Measurements from ENCODE around the gene PFDN6.
A peak's percentile ranks its signal among the peaks of the same experiment; 100 is the strongest.

The PFDN6 gene

GRCh38 chr6:33299237-33299944 lies 10.0 kb downstream of the PFDN6 start:
- Histone ChIP-seq H3K4me1 (ENCODE audit: low read length) (peaks cover 16% of the 10 kb centered on the region), H3K4me2 (ENCODE audit: low read length) (peak overlapping the region; percentile 100), H3K36me3 (replicated peaks; ENCODE audit: low read depth, low read length) (peaks cover 15% of the 10 kb centered on the region), H3K27me3 (ENCODE audit: low read depth, low read length) (no peaks in the 10 kb centered on the region), H3K9me3 (ENCODE audit: insufficient read depth, low read length) (no peaks in the 10 kb centered on the region), H4K20me1 (ENCODE audit: insufficient read depth, low read length) (no peaks in the 10 kb centered on the region), H2AFZ (ENCODE audit: low read depth, low read length) (no peak overlapping the region), H3K27ac (ENCODE audit: low read length) (peak overlapping the region; percentile 98), H3K4me3 (ENCODE audit: low read length) (peak overlapping the region; percentile 99), H3K9ac (ENCODE audit: low read length) (peak overlapping the region; percentile 95), H3K79me2 (ENCODE audit: low read length) (peaks cover 8% of the 10 kb centered on the region; the same call in 1 of the 2 replicates)
- TF ChIP-seq EZH2phosphoT487 (IDR thresholded peaks at IDR 0.05; ENCODE audit: low read depth) (no peak), CTCF (IDR thresholded peaks at IDR 0.05; ENCODE audit: low read depth, low read length) (peak; percentile 30)

GRCh38 chr6:33301877-33302276 lies 12.5 kb downstream of the PFDN6 start:
- Histone ChIP-seq H3K27me3 (ENCODE audit: low read depth, low read length) (no peaks in the 10 kb centered on the region), H4K20me1 (ENCODE audit: insufficient read depth, low read length) (peaks cover 21% of the 10 kb centered on the region), H3K36me3 (replicated peaks; ENCODE audit: low read depth, low read length) (peaks cover 28% of the 10 kb centered on the region), H3K9me3 (ENCODE audit: insufficient read depth, low read length) (no peaks in the 10 kb centered on the region), H3K79me2 (ENCODE audit: low read length) (peaks cover 32% of the 10 kb centered on the region), H2AFZ (ENCODE audit: low read depth, low read length) (no peak overlapping the region), H3K27ac (ENCODE audit: low read length) (no peak overlapping the region), H3K4me1 (ENCODE audit: low read length) (peaks cover 14% of the 10 kb centered on the region), H3K4me2 (ENCODE audit: low read length) (no peak overlapping the region), H3K4me3 (ENCODE audit: low read length) (no peak overlapping the region), H3K9ac (ENCODE audit: low read length) (no peak overlapping the region)
- TF ChIP-seq CTCF (IDR thresholded peaks at IDR 0.05; ENCODE audit: low read depth, low read length) (no peak), EZH2phosphoT487 (IDR thresholded peaks at IDR 0.05; ENCODE audit: low read depth) (no peak)

- peaks cover 52% of the 10 kb centered on the region for H3K79me2 ChIP-seq (ENCODE audit: low read length)
- no peak overlapping the region for H3K27ac ChIP-seq (ENCODE audit: low read length)
- H3K9ac ChIP-seq (ENCODE audit: low read length) = no peak overlapping the region
- peaks cover 32% of the 10 kb centered on the region for H4K20me1 ChIP-seq (ENCODE audit: insufficient read depth, low read length)
- H3K4me2 ChIP-seq (ENCODE audit: low read length) = no peak overlapping the region
- TF ChIP-seq EZH2phosphoT487 (IDR thresholded peaks at IDR 0.05; ENCODE audit: low read depth) = no peak
- no peak for TF ChIP-seq CTCF (IDR thresholded peaks at IDR 0.05; ENCODE audit: low read depth, low read length)
- H3K36me3 ChIP-seq (replicated peaks; ENCODE audit: low read depth, low read length) = peaks cover 37% of the 10 kb centered on the region
- no peak overlapping the region for H2AFZ ChIP-seq (ENCODE audit: low read depth, low read length)
- H3K4me3 ChIP-seq (ENCODE audit: low read length) = no peak overlapping the region
- peaks cover 7% of the 10 kb centered on the region for H3K4me1 ChIP-seq (ENCODE audit: low read length)
- no peaks in the 10 kb centered on the region for H3K9me3 ChIP-seq (ENCODE audit: insufficient read depth, low read length)
- H3K27me3 ChIP-seq (ENCODE audit: low read depth, low read length) = no peaks in the 10 kb centered on the region
These were observed 14.8 kb downstream of the PFDN6 start for GRCh38 chr6:33304216-33304615.

- Histone ChIP-seq H3K79me2 (ENCODE audit: low read length) (peaks cover 61% of the 10 kb centered on the region), H3K4me3 (ENCODE audit: low read length) (no peak overlapping the region), H3K27me3 (ENCODE audit: low read depth, low read length) (no peaks in the 10 kb centered on the region), H3K36me3 (replicated peaks; ENCODE audit: low read depth, low read length) (peaks cover 30% of the 10 kb centered on the region), H3K4me1 (ENCODE audit: low read length) (no peaks in the 10 kb centered on the region), H3K9me3 (ENCODE audit: insufficient read depth, low read length) (no peaks in the 10 kb centered on the region), H3K9ac (ENCODE audit: low read length) (no peak overlapping the region), H2AFZ (ENCODE audit: low read depth, low read length) (no peak overlapping the region), H3K4me2 (ENCODE audit: low read length) (no peak overlapping the region), H3K27ac (ENCODE audit: low read length) (no peak overlapping the region), H4K20me1 (ENCODE audit: insufficient read depth, low read length) (peaks cover 34% of the 10 kb centered on the region)
- TF ChIP-seq EZH2phosphoT487 (IDR thresholded peaks at IDR 0.05; ENCODE audit: low read depth) (no peak), CTCF (IDR thresholded peaks at IDR 0.05; ENCODE audit: low read depth, low read length) (no peak)
These were observed 15.7 kb downstream of the PFDN6 start for GRCh38 chr6:33305052-33305451.
